GM12801 (cell line): ENCODE results near the gene UST.

Source experiments
- TF ChIP-seq, protein P1 (sequence below): IDR thresholded peaks from one replicate; pipeline ENCODE4 v1.5.1; 2011; ENCODE audit warnings: control low read depth; ENCODE audit not compliant: insufficient read length; ENCODE audit errors: extremely low read depth

The UST gene

GRCh38 chr6:148825492-148825891, 78.7 kb downstream of the UST start:
- TF ChIP-seq, protein P1, sequence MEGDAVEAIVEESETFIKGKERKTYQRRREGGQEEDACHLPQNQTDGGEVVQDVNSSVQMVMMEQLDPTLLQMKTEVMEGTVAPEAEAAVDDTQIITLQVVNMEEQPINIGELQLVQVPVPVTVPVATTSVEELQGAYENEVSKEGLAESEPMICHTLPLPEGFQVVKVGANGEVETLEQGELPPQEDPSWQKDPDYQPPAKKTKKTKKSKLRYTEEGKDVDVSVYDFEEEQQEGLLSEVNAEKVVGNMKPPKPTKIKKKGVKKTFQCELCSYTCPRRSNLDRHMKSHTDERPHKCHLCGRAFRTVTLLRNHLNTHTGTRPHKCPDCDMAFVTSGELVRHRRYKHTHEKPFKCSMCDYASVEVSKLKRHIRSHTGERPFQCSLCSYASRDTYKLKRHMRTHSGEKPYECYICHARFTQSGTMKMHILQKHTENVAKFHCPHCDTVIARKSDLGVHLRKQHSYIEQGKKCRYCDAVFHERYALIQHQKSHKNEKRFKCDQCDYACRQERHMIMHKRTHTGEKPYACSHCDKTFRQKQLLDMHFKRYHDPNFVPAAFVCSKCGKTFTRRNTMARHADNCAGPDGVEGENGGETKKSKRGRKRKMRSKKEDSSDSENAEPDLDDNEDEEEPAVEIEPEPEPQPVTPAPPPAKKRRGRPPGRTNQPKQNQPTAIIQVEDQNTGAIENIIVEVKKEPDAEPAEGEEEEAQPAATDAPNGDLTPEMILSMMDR = no peak

DNA sequence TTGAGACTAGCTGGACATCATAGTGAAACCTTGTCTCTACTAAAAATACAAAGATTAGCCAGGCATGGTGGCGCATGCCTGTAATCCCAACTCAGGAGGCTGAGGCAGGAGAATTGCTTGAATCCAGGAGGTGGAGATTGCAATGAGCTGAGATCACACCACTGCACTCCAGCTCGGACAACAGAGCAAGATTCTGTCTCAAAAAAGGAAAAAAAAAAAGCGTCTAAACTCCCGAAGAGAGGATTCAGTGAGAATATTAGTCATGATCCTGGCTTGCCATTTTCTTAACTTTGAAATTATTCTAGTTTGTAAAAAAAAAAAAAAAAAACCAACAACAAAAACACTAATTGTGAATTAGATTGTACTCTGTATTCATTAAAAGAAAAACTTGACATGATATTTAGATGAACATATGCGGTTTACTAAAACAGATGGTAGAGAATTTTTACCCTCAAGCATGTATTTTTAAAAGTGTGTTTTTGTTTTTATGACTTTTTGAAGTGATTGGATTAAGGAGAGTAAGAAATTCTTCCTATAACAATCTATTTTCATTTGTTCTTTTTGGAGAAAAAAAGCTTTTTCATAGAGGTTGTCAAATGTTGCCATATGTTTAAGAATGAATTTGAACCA, 80.7 kb downstream of the UST start:
- TF ChIP-seq, protein P1 = no peak

GRCh38 chr6:148828047-148828446, 81.2 kb downstream of the UST start:
- TF ChIP-seq, protein P1 = no peak

- TF ChIP-seq, protein P1 = no peak
Measured at GRCh38 chr6:148829415-148830101, 82.7 kb downstream of the UST start.

GRCh38 chr6:148830614-148831013, 83.8 kb downstream of the UST start:
- TF ChIP-seq, protein P1 = no peak

GRCh38 chr6:148831064-148831463, 84.2 kb downstream of the UST start:
- TF ChIP-seq, protein P1 = no peak

GRCh38 chr6:148831531-148831930, 84.7 kb downstream of the UST start:
- TF ChIP-seq, protein P1 = no peak
